Kidney epithelial cell (primary cell): Measurements from ENCODE around the gene TMEM178B. TPM values are rescaled to one million over a fixed set of nuclear protein-coding genes. Genes with fewer than 3 reads are reported as not detected.

Experiments
- DNase-seq: peaks from one replicate; pipeline ENCODE4 v3.0.0-alpha.2; 2010; ENCODE audit warnings: low read depth
- H3K27me3 ChIP-seq: 2 replicates; pipeline ENCODE4 v1.6.0; 2011; ENCODE audit warnings: low read length; ENCODE audit not compliant: control insufficient read depth, insufficient read depth
- H3K36me3 ChIP-seq: 2 replicates; pipeline ENCODE4 v1.5.1; 2011; ENCODE audit warnings: low read length; ENCODE audit not compliant: control insufficient read depth, insufficient read depth
- H3K4me3 ChIP-seq: 2 replicates; pipeline ENCODE4 v1.5.1; 2011; ENCODE audit warnings: low read depth, mild to moderate bottlenecking, control low read depth, low read length
- total RNA-seq: library from RNA; depleted of rRNA; stranded (reverse); fragments of >200 nt; gene quantifications from 2 replicates; pipeline ENCODE4 v1.2.3, GENCODE V29; 2015
- TF ChIP-seq, protein P1 (sequence below): IDR thresholded peaks from 2 replicates; pipeline ENCODE4 v1.5.1; 2011; ENCODE audit warnings: mild to moderate bottlenecking, moderate library complexity, low read length, control low read depth, inconsistent platforms; ENCODE audit not compliant: insufficient read depth, poor library complexity, severe bottlenecking

Gene TMEM178B
- total RNA-seq, 1 donor from 2014 or later: 9.7 TPM

DNA sequence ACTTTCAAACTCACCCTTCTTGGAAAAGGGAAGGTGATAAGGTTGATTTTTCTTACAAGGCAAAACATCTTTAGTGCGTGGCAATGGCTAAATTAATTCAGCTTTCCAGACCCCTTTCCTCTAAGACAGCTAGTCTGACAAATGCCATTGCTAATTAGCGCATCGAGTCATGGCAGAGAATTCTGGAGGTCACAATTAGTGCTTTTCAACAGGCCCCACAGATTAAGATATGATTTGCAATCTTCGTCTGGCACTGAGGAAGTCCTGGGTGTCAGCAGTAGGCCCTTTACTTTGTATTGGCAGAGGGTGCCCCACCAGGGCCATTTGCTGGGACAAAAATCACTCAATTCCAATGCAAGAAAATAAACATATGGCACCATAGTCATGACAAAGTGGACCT is 288.1 kb downstream of the TMEM178B start:
- DNase-seq: no peak
- H3K4me3 ChIP-seq: no peak overlapping the region
- H3K36me3 ChIP-seq: no peaks in the 10 kb centered on the region
- no peaks in the 10 kb centered on the region for H3K27me3 ChIP-seq
- TF ChIP-seq, protein P1, sequence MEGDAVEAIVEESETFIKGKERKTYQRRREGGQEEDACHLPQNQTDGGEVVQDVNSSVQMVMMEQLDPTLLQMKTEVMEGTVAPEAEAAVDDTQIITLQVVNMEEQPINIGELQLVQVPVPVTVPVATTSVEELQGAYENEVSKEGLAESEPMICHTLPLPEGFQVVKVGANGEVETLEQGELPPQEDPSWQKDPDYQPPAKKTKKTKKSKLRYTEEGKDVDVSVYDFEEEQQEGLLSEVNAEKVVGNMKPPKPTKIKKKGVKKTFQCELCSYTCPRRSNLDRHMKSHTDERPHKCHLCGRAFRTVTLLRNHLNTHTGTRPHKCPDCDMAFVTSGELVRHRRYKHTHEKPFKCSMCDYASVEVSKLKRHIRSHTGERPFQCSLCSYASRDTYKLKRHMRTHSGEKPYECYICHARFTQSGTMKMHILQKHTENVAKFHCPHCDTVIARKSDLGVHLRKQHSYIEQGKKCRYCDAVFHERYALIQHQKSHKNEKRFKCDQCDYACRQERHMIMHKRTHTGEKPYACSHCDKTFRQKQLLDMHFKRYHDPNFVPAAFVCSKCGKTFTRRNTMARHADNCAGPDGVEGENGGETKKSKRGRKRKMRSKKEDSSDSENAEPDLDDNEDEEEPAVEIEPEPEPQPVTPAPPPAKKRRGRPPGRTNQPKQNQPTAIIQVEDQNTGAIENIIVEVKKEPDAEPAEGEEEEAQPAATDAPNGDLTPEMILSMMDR: no peak

DNA sequence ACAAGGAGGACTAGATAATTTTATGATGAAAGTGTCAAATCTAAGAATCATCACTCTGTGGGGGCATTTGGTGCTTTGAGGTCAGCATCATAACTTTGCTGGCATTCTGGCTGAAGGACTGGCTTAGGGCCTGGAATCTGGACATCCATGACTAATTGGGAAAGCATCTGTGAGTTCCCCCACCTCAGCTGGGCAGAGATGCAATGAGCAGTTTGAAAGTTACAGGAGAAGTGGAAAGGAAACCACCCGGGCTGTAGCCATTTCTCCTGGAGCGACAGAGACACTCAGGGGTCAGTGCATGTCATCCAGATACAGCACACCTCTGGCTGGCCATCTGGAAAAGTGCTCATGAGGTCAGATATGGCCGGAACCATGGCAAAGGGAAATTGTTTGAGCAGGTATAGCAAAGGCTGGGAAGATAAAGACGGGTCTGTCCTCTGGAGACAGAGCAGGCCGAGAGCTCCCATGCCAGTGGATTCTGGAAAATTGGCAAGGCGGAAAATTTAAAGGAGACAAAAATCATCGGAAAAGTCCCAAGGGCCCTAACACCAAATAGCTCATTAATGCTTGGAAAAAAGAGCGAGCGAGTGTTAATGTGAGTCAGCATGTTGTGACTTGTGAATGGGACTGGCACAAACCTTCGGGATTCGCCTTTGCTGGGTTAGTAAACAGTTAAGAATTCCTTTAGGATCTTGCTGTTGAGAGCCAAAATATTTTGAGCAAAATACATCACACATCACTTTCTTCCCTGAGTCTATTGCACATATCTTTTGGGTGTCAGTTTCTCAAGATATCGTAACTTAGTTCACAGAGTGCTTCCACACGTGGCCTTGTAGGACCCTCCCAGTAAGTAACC is 288.9 kb downstream of the TMEM178B start:
- no peak overlapping the region for H3K4me3 ChIP-seq
- peak; percentile 80 for DNase-seq
- H3K36me3 ChIP-seq: no peaks in the 10 kb centered on the region
- H3K27me3 ChIP-seq: no peaks in the 10 kb centered on the region
- TF ChIP-seq, protein P1: no peak

DNA sequence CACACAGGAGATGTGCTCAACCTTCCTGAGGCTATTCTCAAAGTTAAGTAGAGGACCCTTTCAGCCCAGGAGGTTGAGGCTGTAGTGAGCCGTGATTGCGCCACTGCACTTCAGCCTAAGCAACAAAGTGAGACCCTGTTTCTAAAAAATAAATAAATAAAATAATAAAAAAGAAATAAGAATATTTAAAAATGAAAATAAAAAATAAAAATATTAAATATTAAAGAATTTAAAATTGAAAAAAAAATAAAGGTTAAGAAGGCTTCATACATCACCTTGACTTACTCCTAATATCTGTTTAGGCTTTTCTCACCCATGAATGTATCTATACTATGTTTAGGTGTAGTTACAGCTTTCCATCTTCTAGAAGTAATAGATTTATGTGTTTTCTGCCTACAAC is 289.9 kb downstream of the TMEM178B start:
- H3K27me3 ChIP-seq: no peaks in the 10 kb centered on the region
- DNase-seq: no peak
- H3K36me3 ChIP-seq: no peaks in the 10 kb centered on the region
- TF ChIP-seq, protein P1: no peak
- H3K4me3 ChIP-seq: no peak overlapping the region

DNA sequence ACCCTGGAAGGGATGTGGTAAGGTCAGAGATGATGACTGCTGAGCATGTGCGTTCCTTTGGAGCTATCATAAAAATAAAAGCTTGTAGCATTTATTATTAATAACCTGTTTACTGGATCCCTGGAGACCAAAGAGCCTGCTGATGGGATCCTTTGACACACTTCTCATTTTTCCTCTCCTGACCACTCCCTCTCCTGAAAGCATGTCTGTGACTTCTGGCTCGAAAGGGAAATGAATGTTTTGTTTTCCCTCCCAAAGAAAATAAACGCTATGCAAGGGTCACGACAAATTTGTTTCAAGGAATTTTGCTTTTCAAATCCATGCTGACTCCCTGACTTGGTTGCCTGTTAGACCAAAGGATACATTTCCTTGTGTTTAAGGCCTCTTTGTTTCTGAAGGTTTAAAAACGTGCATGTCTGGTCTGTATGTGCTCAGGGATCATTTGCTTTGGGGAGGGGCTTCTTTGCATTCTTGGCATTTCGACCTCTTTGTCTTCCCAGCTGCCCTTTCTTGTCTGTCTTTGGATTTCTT is 292.3 kb downstream of the TMEM178B start:
- Histone ChIP-seq H3K4me3 (no peak overlapping the region), H3K27me3 (no peaks in the 10 kb centered on the region), H3K36me3 (no peaks in the 10 kb centered on the region)
- TF ChIP-seq, protein P1: no peak
- DNase-seq: no peak

DNA sequence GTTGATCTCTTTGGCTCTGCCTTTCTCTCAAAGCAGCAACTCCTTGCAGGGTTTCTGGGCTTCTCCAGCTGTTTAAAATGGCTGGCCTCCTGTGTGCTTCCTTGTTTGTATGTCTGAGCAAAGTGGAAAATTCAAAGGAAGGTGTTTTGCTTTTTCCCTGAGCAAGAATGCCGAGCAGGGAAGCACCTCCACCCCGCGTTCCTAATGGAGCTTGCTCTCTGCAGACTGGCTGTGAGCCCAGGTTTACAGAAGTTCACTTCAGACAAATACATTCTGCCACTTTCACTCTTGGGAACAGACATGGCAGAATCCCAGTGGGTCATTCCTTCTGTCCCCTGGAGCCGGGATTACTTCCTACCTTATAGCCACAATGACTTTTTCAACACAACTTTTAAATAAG is 295.6 kb downstream of the TMEM178B start:
- TF ChIP-seq, protein P1: no peak
- H3K27me3 ChIP-seq: no peaks in the 10 kb centered on the region

More for the DNA sequence above, 295.6 kb downstream of the TMEM178B start:
- H3K4me3 ChIP-seq: no peak overlapping the region
- DNase-seq: no peak
- H3K36me3 ChIP-seq: no peaks in the 10 kb centered on the region
